AG04450 (cell line): Measurements from ENCODE around the gene PIAS1. TPM values are rescaled to one million over a fixed set of nuclear protein-coding genes. Genes with fewer than 3 reads are reported as not detected.
A peak's percentile ranks its signal among the peaks of the same experiment; 100 is the strongest.

Experiments used
- CTCF ChIA-PET: fragments of 300-600, 350-600 bp; formaldehyde crosslinking; extraction: SDS; loops from one replicate; lab custom pipeline; 2022; ENCODE audit warnings: antibody characterized with exemption, inconsistent platforms; lab: Charles Lee
- POLR2A ChIA-PET: fragments of 350-600 bp; formaldehyde crosslinking; extraction: SDS; loops from one replicate; lab custom pipeline; 2021; ENCODE audit warnings: antibody characterized with exemption, inconsistent platforms; lab: Yijun Ruan, JAX
- DNase-seq: peaks from one replicate; pipeline ENCODE4 v3.0.0-alpha.2; 2011; ENCODE audit warnings: low read depth, low spot score
- H3K27ac ChIP-seq: one replicate; pipeline ENCODE4 v1.5.1; 2012; ENCODE audit warnings: low read depth, low read length, control low read depth
- H3K27me3 ChIP-seq: one replicate; pipeline ENCODE4 v1.6.0; 2012; ENCODE audit warnings: low read length; ENCODE audit not compliant: control insufficient read depth, insufficient read depth
- H3K4me3 ChIP-seq: 2 replicates; pipeline ENCODE4 v1.5.1; 2011; ENCODE audit warnings: mild to moderate bottlenecking, low read depth, low read length, control low read depth
- H3K9me3 ChIP-seq: 2 replicates; pipeline ENCODE4 v1.5.1; 2012; ENCODE audit warnings: low read length; ENCODE audit not compliant: control insufficient read depth, insufficient read depth
- polyA plus RNA-seq: library from polyadenylated mRNA; depleted of rRNA; stranded (reverse); fragments of >200 nt; gene quantifications from 2 replicates; pipeline ENCODE4 v1.2.3, GENCODE V29; 2011
- TF ChIP-seq, protein P1 (sequence below): IDR thresholded peaks from 2 replicates; pipeline ENCODE4 v1.5.1; 2011; ENCODE audit warnings: low read depth, low read length, control low read depth, inconsistent platforms

PIAS1 gene
- polyA plus RNA-seq, 1 experiment, result 38.9 TPM

- DNase-seq, result no peak
- Histone ChIP-seq H3K27me3 (no peaks in the 10 kb centered on the region), H3K27ac (no peak overlapping the region), H3K9me3 (no peaks in the 10 kb centered on the region), H3K4me3 (peak overlapping the region; percentile 50)
- ChIA-PET POLR2A (no interaction called here), CTCF (interaction anchor here (0.8 kb wide), 1 partner anchor 36 kb away, joined by 4 read pairs; no protein-coding TSS in a partner anchor)
- TF ChIP-seq, protein P1, sequence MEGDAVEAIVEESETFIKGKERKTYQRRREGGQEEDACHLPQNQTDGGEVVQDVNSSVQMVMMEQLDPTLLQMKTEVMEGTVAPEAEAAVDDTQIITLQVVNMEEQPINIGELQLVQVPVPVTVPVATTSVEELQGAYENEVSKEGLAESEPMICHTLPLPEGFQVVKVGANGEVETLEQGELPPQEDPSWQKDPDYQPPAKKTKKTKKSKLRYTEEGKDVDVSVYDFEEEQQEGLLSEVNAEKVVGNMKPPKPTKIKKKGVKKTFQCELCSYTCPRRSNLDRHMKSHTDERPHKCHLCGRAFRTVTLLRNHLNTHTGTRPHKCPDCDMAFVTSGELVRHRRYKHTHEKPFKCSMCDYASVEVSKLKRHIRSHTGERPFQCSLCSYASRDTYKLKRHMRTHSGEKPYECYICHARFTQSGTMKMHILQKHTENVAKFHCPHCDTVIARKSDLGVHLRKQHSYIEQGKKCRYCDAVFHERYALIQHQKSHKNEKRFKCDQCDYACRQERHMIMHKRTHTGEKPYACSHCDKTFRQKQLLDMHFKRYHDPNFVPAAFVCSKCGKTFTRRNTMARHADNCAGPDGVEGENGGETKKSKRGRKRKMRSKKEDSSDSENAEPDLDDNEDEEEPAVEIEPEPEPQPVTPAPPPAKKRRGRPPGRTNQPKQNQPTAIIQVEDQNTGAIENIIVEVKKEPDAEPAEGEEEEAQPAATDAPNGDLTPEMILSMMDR, result no peak
Observed at GRCh38 chr15:68114356-68114755, 60.2 kb downstream of the PIAS1 start.

DNA sequence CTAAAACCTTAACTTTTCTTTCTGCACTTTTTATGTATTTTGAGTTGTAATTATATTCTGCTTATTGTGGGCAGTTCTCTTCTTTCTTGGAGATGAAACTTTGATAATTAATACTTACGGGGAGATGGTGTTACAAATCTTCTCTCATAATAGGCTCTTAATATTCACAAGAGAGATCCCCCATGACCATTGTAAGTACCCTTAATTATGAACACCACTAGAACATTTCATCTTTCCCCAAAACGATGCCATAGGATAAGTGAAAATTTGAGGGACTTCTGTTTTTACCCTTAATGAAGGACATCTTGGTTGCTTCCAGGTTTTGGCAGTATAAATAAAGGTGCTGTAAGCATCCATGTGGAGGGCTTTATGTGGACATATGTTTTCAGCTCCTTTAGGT, 60.7 kb downstream of the PIAS1 start:
- no peak for DNase-seq
- TF ChIP-seq, protein P1, result no peak
- Histone ChIP-seq H3K4me3 (peak overlapping the region; percentile 50), H3K9me3 (no peaks in the 10 kb centered on the region), H3K27ac (no peak overlapping the region), H3K27me3 (no peaks in the 10 kb centered on the region)
- ChIA-PET POLR2A (no interaction called here), CTCF (interaction anchor here (0.8 kb wide), 1 partner anchor 35 kb away, joined by 4 read pairs; no protein-coding TSS in a partner anchor)

- CTCF ChIA-PET, result no interaction called here
Observed at GRCh38 chr15:68124700-68125099, 70.6 kb downstream of the PIAS1 start.

DNA sequence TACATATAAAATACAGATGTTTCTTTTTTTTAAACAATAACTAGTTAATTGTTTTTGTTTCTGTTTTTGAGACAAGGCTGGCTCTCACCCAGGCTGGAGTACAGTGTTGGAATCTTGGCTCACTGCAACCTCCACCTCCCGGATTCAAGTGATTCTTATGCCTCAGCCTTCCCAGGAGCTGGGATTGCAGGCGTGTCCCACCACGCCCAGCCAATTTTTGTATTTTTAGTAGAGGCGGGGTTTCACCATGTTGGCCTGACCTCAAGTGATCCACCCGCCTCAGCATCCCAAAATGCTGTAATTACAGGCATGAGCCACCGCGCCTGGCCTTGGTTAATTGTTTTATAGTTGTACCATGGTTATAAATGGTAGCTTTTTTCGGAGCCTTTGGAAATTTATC, 72.3 kb downstream of the PIAS1 start:
- Histone ChIP-seq H3K27me3 (no peaks in the 10 kb centered on the region), H3K9me3 (no peaks in the 10 kb centered on the region), H3K27ac (no peak overlapping the region), H3K4me3 (no peak overlapping the region)
- CTCF ChIA-PET, result interaction anchor here (1.1 kb wide), 1 partner anchor 17 kb away, joined by 5 read pairs; no protein-coding TSS in a partner anchor
- no peak for DNase-seq
- POLR2A ChIA-PET, result no interaction called here
- TF ChIP-seq, protein P1, result no peak

More at GRCh38 chr15:68124700-68125099, 70.6 kb downstream of the PIAS1 start:
- Histone ChIP-seq H3K4me3 (no peak overlapping the region), H3K27me3 (no peaks in the 10 kb centered on the region), H3K9me3 (no peaks in the 10 kb centered on the region), H3K27ac (no peak overlapping the region)
- DNase-seq, result no peak
- POLR2A ChIA-PET, result no interaction called here
- TF ChIP-seq, protein P1, result no peak

- DNase-seq, result no peak
- H3K27ac ChIP-seq, result no peak overlapping the region
- H3K27me3 ChIP-seq, result no peaks in the 10 kb centered on the region
- H3K4me3 ChIP-seq, result no peak overlapping the region
- CTCF ChIA-PET, result interaction anchor here (0.8 kb wide), 1 partner anchor 65 kb away, joined by 3 read pairs; no protein-coding TSS in a partner anchor
- POLR2A ChIA-PET, result no interaction called here
- TF ChIP-seq, protein P1, result no peak
- no peaks in the 10 kb centered on the region for H3K9me3 ChIP-seq
Observed at GRCh38 chr15:68129072-68129471, 75.0 kb downstream of the PIAS1 start.
